GM19023 (cell line): Measurements from ENCODE around the gene LMX1B.

Experiments
- ATAC-seq: cut with Tn5 transposase; IDR thresholded peaks from one replicate; pipeline ENCODE4 v1.9.1; 2021; ENCODE audit warnings: mild to moderate bottlenecking, moderate library complexity; ENCODE audit not compliant: unreplicated experiment

LMX1B gene

GRCh38 chr9:126692759-126693427 lies 79.2 kb downstream of the LMX1B start:
- no peak for ATAC-seq

- no peak for ATAC-seq
Measured at GRCh38 chr9:126693428-126693944, 79.8 kb downstream of the LMX1B start.

DNA sequence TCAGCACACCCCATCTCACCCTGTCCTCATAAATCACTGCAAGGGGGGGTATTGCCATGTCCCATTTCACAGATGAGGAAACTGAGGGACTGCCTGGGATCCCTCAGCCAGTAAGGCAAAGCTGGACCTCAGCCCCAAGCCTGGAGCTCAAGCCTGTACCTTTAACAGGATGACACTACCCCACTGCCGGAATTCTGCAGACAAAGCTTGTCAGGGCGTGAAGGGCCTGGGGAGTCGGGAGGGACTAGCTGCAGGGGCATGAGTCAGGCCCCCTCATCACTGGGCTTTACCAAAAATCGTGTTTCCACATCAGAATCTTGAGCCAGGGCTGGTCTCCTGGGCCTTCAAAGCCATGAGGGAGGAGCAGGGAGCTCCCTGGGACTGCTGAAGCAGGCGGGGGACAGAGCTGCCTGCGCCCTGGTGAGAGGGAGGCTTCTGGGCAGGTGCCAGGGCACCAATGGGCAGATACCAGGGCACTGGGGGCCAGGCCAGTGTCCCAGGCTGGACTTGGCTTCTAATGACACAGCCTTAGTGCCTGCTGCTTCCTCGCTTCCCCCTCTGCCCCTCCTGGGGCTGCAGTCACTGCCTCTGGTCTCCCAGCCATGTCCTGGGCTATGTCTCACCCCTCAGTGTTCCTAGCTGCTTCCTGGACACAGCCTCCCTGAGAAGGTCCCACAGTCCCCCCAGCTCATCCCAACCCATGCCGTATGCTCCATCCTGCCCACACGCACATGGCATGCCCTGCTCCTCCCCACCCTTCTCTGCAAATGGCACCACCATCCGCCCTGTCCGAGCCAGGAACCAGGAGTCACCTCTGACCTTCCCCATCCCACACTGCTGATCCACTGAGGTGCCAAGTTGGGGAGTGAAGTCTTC lies 80.7 kb downstream of the LMX1B start:
- no peak for ATAC-seq

DNA sequence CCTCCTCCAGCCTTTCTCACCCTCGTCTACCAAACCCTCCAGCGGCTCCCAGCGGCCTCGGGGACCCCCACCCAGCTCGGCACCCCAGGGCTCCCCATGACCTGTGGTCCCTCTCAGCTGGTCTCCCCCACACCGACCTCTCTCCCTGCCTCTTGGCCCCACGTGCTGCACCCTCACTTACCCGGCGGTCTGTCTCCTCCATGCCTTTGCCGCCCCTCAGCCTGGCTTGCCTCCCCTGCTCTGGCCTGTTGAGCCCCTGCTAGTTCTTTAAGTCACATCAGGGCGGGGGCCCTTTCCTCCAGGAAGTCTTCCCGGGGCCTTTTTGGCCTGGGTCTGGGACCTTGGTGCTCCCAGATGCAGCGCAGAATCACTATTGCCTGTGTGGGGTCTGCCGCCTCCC lies 81.5 kb downstream of the LMX1B start:
- ATAC-seq: no peak

DNA sequence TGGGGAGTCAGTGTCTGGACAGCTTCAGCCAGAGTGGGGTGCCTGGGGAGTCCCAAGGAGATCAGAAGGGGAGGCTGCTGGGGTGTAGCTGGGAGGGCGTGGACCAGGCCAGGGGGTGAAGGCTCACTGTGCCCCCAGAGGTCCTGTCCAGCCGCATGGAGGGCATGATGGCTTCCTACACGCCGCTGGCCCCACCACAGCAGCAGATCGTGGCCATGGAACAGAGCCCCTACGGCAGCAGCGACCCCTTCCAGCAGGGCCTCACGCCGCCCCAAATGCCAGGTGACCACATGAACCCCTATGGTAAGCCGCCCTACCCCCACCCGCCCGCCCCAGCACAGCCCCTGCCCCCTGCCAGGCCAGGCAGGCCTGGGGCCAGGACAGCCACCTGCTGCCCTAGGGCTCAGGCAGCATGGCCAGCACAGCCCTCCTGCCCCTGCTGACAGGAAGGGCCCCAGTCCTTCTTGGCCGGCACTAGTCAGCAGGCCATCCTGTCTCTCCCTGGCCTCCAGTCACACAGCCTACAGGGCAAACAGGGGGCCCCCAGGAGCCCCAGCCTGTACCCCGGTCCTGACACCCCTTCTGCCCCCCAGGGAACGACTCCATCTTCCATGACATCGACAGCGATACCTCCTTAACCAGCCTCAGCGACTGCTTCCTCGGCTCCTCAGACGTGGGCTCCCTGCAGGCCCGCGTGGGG lies 82.1 kb downstream of the LMX1B start:
- ATAC-seq: no peak

DNA sequence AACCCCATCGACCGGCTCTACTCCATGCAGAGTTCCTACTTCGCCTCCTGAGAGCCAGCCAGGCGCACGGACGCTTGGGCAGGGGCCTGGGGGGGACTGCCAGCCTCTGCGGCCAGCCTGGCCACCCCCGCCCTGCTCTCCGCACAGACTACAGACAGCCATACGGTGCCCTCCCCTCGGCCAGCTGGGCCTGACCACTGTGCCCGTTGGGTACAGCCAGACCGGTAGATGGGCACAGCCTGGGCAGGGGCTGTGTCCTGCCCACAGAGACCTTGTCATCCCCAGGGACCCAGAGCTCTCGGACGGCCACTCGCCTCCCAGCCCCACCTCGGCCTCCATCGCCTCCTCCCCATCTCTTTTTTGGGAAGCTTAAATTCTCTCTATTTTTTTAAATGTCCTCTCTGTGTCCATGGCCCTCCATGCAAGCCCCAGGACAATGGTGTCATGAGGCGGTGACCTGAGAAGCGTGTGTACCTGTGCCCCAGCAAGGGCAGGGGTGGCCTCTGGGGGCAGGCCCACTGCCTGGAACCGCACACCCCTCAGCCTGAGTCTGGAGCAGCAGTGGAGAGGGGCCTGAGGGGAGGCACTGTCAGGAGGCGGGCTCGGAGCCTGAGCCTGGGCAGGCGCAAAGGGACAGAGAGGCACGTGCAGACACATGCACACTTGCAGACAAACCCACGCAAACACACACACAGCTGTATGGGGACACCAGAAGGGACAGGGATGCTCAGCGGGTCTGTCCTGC lies 82.8 kb downstream of the LMX1B start:
- ATAC-seq: no peak

DNA sequence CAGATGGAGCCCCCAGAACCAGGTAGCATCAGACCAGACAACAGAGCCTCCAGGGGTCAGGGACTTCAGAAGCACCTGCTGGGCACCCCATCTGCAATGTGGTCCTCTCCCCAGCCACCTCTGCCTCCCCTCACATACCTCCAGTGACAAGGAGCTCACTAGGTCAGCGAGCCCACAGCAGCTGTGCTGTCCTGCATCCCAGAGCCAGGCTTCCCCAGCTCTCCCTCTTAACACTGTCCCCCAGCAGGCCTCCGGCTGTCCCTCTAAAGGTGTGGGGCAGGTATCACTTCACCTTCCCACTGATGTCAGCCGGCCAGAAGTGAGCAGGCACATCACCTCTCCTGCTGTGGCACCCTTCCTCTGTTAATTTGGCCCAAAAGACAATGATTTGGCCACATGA lies 83.6 kb downstream of the LMX1B start:
- ATAC-seq: no peak

GRCh38 chr9:126698251-126698650 lies 84.5 kb downstream of the LMX1B start:
- ATAC-seq: no peak

DNA sequence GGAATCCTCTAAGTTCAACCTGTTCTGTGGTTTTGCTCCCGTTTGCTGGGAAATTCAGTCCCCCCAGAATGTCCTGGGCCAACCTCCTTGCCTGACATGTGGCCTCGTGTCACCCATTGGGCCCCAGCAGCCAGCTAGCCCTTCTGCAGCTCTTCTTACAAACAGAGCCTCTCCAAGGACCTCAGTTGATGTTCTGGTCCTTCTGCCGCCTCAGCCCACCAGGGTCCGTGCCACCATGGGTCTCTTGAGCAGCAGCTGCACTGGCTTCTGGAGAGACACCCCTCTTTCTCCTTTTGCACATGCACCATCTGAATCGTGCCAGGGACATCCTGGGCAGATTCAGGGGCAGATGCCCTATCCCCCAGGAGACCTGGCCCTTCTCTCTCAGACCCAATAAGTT lies 85.0 kb downstream of the LMX1B start:
- ATAC-seq: no peak

DNA sequence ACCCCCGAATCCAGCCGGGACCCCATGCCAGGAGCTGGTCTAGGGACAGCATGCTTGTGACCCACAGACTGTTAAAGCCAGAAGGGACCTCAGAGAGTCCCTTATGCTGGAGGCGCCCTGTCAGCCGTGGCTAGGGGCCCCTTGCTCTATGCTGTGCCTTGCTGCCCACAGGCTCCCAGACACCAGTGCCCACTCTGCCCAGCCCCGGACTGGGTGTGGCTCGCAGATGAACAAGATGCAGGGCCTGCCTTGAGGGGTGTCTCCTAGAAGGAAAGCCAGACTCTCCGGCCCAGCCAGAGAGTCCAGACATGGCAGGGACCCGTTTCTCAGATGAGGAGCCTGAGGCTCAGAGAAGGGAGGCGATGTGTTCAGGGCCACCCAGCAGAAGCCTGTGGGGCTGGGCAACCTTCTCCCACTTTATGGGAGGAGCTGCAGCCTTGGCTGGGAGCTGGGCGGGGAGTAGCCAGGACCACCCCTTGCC lies 85.7 kb downstream of the LMX1B start:
- ATAC-seq: no peak

- no peak for ATAC-seq
Measured at GRCh38 chr9:126700296-126700695, 86.6 kb downstream of the LMX1B start.

- no peak for ATAC-seq
Measured at GRCh38 chr9:126700903-126701812, 87.4 kb downstream of the LMX1B start.

- ATAC-seq: no peak
Measured at GRCh38 chr9:126701813-126702140, 88.0 kb downstream of the LMX1B start.

DNA sequence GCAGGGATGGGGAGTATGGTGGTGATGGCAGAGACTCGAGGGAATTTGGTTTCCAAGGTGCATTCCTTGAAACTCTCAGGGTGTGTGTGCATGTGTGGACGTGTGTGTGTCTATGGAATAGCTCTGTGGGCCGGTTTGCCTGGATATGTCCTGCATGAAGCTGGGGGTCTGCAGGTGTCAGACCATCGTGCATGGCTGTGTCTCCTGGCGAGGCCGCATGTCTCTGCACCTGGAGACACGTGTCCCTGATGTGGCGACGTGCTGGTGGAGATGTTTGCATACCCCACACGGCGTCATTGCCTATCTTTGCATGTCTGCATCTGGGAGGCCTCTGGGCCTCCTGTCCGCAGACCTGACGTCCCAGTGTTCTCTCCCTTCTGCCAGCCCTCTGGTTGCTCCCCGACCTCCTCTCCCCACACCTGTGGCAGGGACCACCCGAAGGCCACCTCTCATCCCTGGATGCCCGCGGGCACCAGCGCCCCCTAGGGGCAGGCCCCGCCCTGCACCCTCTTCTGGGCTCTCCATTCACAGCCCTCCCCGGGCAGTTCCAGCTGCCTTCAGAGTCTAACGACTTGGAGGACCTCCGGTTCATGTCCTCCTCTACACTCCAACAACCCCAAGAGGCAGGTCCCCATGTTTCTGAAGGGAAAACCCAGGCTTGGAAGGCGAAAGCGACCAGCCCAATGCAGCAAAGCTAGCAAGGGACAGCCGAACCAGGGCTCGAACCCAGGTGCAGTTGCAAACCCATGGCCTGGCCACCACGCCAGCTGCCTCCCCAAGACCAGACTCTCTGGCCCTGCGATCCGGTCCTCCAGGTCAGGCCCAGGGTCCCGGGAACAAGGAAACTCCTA lies 88.6 kb downstream of the LMX1B start:
- no peak for ATAC-seq

DNA sequence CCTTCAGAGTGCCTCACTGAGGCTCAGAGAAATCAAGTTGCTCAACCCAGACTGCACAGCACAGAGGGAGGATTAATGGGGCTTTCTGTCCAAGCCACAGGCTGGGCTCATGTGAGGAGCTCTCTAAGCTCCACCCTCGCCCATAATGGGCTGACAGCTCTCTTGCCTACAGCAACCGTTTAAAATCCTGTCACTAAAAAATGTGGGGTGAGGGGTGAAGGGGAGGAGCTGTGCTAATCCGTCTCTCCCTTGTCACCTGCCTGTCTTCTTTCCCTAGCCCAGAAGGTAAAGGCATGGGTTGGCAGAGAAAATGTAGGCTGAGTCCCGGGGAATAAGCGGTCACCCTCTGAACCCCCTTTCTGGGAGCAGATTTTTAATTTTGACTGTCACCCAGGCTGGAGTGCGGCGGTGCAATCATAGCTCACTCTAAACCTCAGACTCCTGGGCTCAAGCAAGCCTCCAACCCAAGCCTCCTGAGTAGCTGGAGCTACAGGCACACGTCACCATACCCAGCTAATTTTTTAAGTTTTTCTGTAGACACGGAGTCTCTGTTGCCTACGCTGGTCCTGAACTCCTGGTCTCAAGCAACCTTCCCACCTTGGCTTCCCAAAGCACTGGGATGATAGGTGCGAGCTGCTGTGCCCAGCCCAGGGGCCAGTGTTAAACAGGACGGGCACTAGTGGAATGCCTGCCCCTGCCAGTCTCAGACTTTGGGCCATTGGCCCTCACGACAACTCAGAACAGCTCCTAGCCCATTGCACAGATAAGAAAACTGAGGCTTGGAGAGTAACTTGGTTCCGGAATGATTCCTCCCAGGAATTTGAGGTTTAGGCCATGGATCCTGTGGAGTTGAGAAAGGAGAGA lies 89.5 kb downstream of the LMX1B start:
- ATAC-seq: no peak

DNA sequence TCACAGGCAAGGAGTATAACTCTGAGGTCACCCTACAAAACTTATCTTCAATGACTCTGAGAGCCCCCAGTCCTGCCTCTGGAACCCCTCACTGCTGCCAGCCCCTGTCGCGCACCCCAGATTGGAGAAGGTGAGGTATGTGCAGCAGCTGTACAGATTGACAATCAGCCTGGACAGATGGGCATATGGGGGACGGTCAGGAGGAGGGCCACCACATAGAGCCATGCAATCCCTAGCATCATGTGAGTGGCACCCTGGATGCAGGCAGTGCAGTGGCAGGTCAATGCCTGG lies 90.1 kb downstream of the LMX1B start:
- ATAC-seq: no peak

DNA sequence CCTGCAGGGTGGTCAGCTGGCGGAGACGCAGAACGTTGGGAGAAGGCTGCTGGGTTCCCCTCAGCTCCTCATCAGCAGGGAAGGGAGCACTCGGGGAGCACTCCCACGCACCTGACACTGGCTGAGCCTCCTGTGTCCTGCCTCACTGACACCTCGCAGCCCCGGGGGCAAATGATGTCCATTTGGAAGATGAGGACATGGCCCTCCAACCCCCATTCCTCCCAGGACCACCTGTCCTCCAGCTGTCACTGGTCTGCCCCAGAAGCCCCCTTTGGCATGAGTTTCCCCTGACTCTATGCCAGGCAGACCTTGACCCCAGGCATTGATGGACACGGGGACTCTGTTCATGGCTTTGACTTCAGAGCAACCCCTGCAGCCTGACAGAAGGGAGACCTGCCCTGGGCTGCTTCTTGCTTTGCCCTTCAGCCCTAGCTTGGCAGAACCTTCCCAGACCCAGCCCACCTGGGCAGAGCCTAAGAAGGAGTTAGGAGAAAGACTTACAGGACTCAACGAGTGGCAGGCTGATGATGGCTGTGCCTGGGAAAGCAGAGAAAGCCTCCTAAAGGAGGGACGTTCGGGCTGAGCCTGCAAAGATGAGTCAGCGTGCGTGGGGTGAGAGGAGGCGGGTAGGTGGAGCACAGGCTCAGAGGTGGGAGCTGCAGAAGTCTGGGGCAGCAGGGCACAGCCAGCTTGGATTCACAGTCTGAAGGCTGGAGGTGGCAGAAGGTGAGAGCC lies 90.6 kb downstream of the LMX1B start:
- ATAC-seq: no peak
